ENCODE data around the gene POLR1G. TPM values are rescaled to one million over a fixed set of nuclear protein-coding genes. Genes with fewer than 3 reads are reported as not detected.
A peak's percentile ranks its signal among the peaks of the same experiment; 100 is the strongest.

POLR1G gene
- total RNA-seq, 1 experiment from 2014 or later = 30.5 TPM

GRCh38 chr19:45421947-45422498, 15.6 kb downstream of the POLR1G start:
- H3K27me3 ChIP-seq (ENCODE audit: insufficient read depth, low read length) = no peaks in the 10 kb centered on the region
- H3K9me2 ChIP-seq (ENCODE audit: insufficient read depth) = no peaks in the 10 kb centered on the region
- peak overlapping the region; percentile 7; the same call in 1 of the 2 replicates for H3K9ac ChIP-seq (ENCODE audit: low read length)
- no TSS peak for BruUV-seq (replicated peaks)
- CTCF ChIA-PET = no interaction called here
- no peaks in the 10 kb centered on the region for H3K9me3 ChIP-seq (ENCODE audit: control insufficient read depth in 1 of 2, insufficient read depth in 1 of 2, low read depth in 1 of 2, low read length in 2 of 2)
- peaks cover 9 to 14% of the 10 kb centered on the region in 2 experiments; a peak in 3 of 4 replicates for H3K36me3 ChIP-seq (ENCODE audit: control insufficient read depth in 1 of 2, insufficient read depth in 2 of 2, low read length in 2 of 2)
- H4K20me1 ChIP-seq (ENCODE audit: insufficient read depth) = no peaks in the 10 kb centered on the region
- ATAC-seq = no peak
- no peak overlapping the region for H2AFZ ChIP-seq (ENCODE audit: low read depth, low read length, poor library complexity, severe bottlenecking)
- peak overlapping the region; percentile 25 to 93; a peak in 3 of 4 replicates for H3K4me3 ChIP-seq (replicated peaks in 1 of 2; ENCODE audit: low read depth in 1 of 2, low read length in 2 of 2)
- DNase-seq (ENCODE audit: low read depth, low spot score) = no peak
- H3K27ac ChIP-seq (ENCODE audit: low read depth, low read length) = peak overlapping the region; percentile 41
- no peak for TF ChIP-seq EGR1 (IDR thresholded peaks at IDR 0.05; ENCODE audit: low read depth)
- H3K79me2 ChIP-seq (ENCODE audit: insufficient read depth, low read length) = peaks cover 32% of the 10 kb centered on the region
- RAD21 ChIA-PET (ENCODE audit: low non-redundant PET in 1 of 2, low total read pairs in 2 of 2, uncharacterized antibody in 2 of 2, unreplicated experiment in 2 of 2) = no interaction called here
- intact Hi-C loops (cut with micrococcal nuclease) = no loop called here
- H3K4me2 ChIP-seq (ENCODE audit: low read length) = peak overlapping the region; percentile 100
- peaks cover 34 to 64% of the 10 kb centered on the region in 2 experiments for H3K4me1 ChIP-seq (ENCODE audit: control insufficient read depth in 1 of 2, insufficient read depth in 2 of 2, low read length in 2 of 2)
- POLR2A ChIA-PET = interaction anchor here (0.7 to 0.8 kb wide), 2 partner anchors 9 to 15 kb away, joined by 3 read pairs; no protein-coding TSS in a partner anchor

GRCh38 chr19:45423033-45423588, 16.7 kb downstream of the POLR1G start:
- Histone ChIP-seq H4K20me1 (ENCODE audit: insufficient read depth) (no peaks in the 10 kb centered on the region), H3K9ac (ENCODE audit: low read length) (peak overlapping the region; percentile 87), H3K4me1 (ENCODE audit: control insufficient read depth in 1 of 2, insufficient read depth in 2 of 2, low read length in 2 of 2) (peaks cover 38 to 71% of the 10 kb centered on the region in 2 experiments), H3K36me3 (ENCODE audit: control insufficient read depth in 1 of 2, insufficient read depth in 2 of 2, low read length in 2 of 2) (peaks cover 3 to 14% of the 10 kb centered on the region in 2 experiments; a peak in 3 of 4 replicates), H3K79me2 (ENCODE audit: insufficient read depth, low read length) (peaks cover 32% of the 10 kb centered on the region), H2AFZ (ENCODE audit: low read depth, low read length, poor library complexity, severe bottlenecking) (no peak overlapping the region), H3K4me3 (replicated peaks in 1 of 2; ENCODE audit: low read depth in 1 of 2, low read length in 2 of 2) (peak overlapping the region; percentile 93 to 96), H3K9me3 (ENCODE audit: control insufficient read depth in 1 of 2, insufficient read depth in 1 of 2, low read depth in 1 of 2, low read length in 2 of 2) (no peaks in the 10 kb centered on the region), H3K27ac (ENCODE audit: low read depth, low read length) (peak overlapping the region; percentile 99), H3K9me2 (ENCODE audit: insufficient read depth) (no peaks in the 10 kb centered on the region), H3K27me3 (ENCODE audit: insufficient read depth, low read length) (no peaks in the 10 kb centered on the region), H3K4me2 (ENCODE audit: low read length) (peak overlapping the region; percentile 100)
- ChIA-PET CTCF (no interaction called here), RAD21 (ENCODE audit: low non-redundant PET in 1 of 2, low total read pairs in 2 of 2, uncharacterized antibody in 2 of 2, unreplicated experiment in 2 of 2) (no interaction called here), POLR2A (no interaction called here)
- ATAC-seq (no peak), DNase-seq (ENCODE audit: low read depth, low spot score) (no peak)
- intact Hi-C loops (cut with micrococcal nuclease) = loop anchor here (1.0 kb wide), 1 partner anchor 17 kb away; the partner anchor contains the start of gene POLR1G
- TSS peak; percentile 81 for BruUV-seq (replicated peaks)
- TF ChIP-seq POLR2AphosphoS5 (IDR thresholded peaks at IDR 0.05; ENCODE audit: low read depth, low read length) (0 out of 2 replicates have a peak, but pooled peaks have one; percentile 13), YY1 (IDR thresholded peaks at IDR 0.05; ENCODE audit: extremely low read depth, insufficient replicate concordance, low read depth, low read length) (peak; percentile 3)
- TF ChIP-seq, protein P1, sequence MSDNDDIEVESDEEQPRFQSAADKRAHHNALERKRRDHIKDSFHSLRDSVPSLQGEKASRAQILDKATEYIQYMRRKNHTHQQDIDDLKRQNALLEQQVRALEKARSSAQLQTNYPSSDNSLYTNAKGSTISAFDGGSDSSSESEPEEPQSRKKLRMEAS (IDR thresholded peaks at IDR 0.05) = no peak

Measured in HCT116 (cell line).